Stomach (tissue), 9 donors: ENCODE measurements around the gene POLD4. TPM values are rescaled to one million over a fixed set of nuclear protein-coding genes. Genes with fewer than 3 reads are reported as not detected.

Experiments
- DNase-seq, 2 donors: peaks; one replicate each; pipeline versions ENCODE4 v3.0.0 to v3.0.0-alpha.2; 2013 to 2019
- H3K27ac ChIP-seq, 5 donors: fragments of 200-600 bp in 4 of 5; sonication (generic) in 4 of 5; one replicate each; pipeline ENCODE4 v1.5.1; 2013 to 2019; ENCODE audit warnings: mild to moderate bottlenecking in 1 of 5, moderate library complexity in 1 of 5
- H3K27me3 ChIP-seq, 3 donors: fragments of 200-600 bp; sonication (generic); one replicate each; pipeline ENCODE4 v1.5.1; 2017 to 2019; ENCODE audit warnings: mixed run types in 1 of 3
- H3K36me3 ChIP-seq, 4 donors: fragments of 200-600 bp; sonication (generic); 1 replicate in 3 of 4; 2 replicates in 1 of 4; pipeline ENCODE4 v1.5.1; 2016 to 2019
- H3K4me1 ChIP-seq, 4 donors: fragments of 200-600 bp; sonication (generic); one replicate each; pipeline ENCODE4 v1.5.1; 2016 to 2019
- H3K4me3 ChIP-seq, 4 donors: fragments of 200-600 bp; sonication (generic) in 3 of 4; one replicate each; pipeline ENCODE4 v1.5.1; 2016 to 2019; ENCODE audit warnings: mild to moderate bottlenecking in 1 of 4
- H3K9me3 ChIP-seq, 4 donors: fragments of 200-600 bp; sonication (generic); one replicate each; pipeline ENCODE4 v1.5.1; 2016 to 2019
- CTCF ChIP-seq, 7 experiments: fragments of 450-650 bp in 4 of 7; fragments of 200-600 bp in 3 of 7; sonication (generic) in 3 of 7; IDR thresholded peaks; one replicate each; pipeline ENCODE4 v1.5.1; 2016 to 2019; ENCODE audit warnings: antibody characterized with exemption in 7 of 7, control low read depth in 2 of 7, mild to moderate bottlenecking in 1 of 7
- EP300 ChIP-seq: sonication (generic); formaldehyde crosslinking; IDR thresholded peaks from one replicate; pipeline ENCODE4 v1.6.1; 2017; ENCODE audit warnings: antibody characterized with exemption
- POLR2A ChIP-seq, 4 donors: fragments of 450-650 bp; IDR thresholded peaks; one replicate each; pipeline ENCODE4 v1.6.1; 2016; ENCODE audit warnings: antibody characterized with exemption in 4 of 4, control low read depth in 2 of 4, mild to moderate bottlenecking in 1 of 4, moderate library complexity in 1 of 4
- POLR2AphosphoS5 ChIP-seq, 3 donors: sonication (generic); formaldehyde crosslinking; IDR thresholded peaks; one replicate each; pipeline ENCODE4 v1.6.1; 2016; ENCODE audit warnings: antibody characterized with exemption in 3 of 3
- WGBS, 5 donors: extraction: QIAGEN DNeasy Blood & Tissue Kit in 3 of 5; methylation state at CpG; one replicate each; pipeline versions ENCODE4 v1.1.5 to v1.1.7; 2013 to 2018; 5-methylcytosine and 5-hydroxymethylcytosine counted together
- intact Hi-C: fragments of 100-400 bp; cut with DNase I; formaldehyde crosslinking; loops from one replicate; pipeline ENCODE4 v1.15.1; 2023; ENCODE audit warnings: low total_unique reads
- polyA plus RNA-seq, 3 donors: library from polyadenylated mRNA; stranded (reverse); fragments of 200-250 nt; gene quantifications; one replicate each; pipeline ENCODE4 v1.2.3, GENCODE V29; 2013
- total RNA-seq, 5 donors: library from RNA; depleted of rRNA; stranded (reverse); fragments of >200 nt; gene quantifications; one replicate each; pipeline versions ENCODE4 v1.1.0 to v1.2.3, GENCODE V29; 2014 to 2016
- donor health status: healthy with polysubstance abuse.
- donor health status: Bipolar disorder and iron deficiency.
- donor health status: healthy.

The POLD4 gene
- total and polyA plus RNA-seq, 8 donors, result 13.8 to 316 (median 109) TPM

GRCh38 chr11:67382276-67383136, 29.2 kb upstream of the POLD4 start:
- Histone ChIP-seq H3K27ac (no peak overlapping the region), H3K27me3 (peaks cover 0 to 5% (median 0%) of the 10 kb centered on the region in 3 donors), H3K4me3 (no peak overlapping the region), H3K36me3 (no peaks in the 10 kb centered on the region), H3K4me1 (peaks cover 4 to 41% (median 7%) of the 10 kb centered on the region in 4 donors), H3K9me3 (no peaks in the 10 kb centered on the region)
- WGBS, 5 donors, result 40 to 51% (median 46%) methylated on average over 14 to 16 of the region's 16 CpGs
- intact Hi-C loops, result loop anchor here (5.0 to 10.0 kb wide), 2 partner anchors 35 to 128 kb away; no protein-coding TSS in a partner anchor
- peak; percentile 88 to 92 for DNase-seq
- TF ChIP-seq POLR2AphosphoS5 (IDR thresholded peaks at IDR 0.05), result peak in 1 of 3 donors; percentile 64
- no peak for TF ChIP-seq POLR2A (IDR thresholded peaks at IDR 0.05)
- TF ChIP-seq CTCF (IDR thresholded peaks at IDR 0.05), result peak in 5 of 7 experiments; percentile 86 to 98 (median 91)

GRCh38 chr11:67381244-67381972, 28.1 kb upstream of the POLD4 start:
- H3K4me3 ChIP-seq, result no peak overlapping the region
- 68 to 77% (median 73%) methylated on average over 13 of the region's 13 CpGs for WGBS, 5 donors
- peaks cover 0 to 5% (median 0%) of the 10 kb centered on the region in 3 donors for H3K27me3 ChIP-seq
- peaks cover 4 to 41% (median 7%) of the 10 kb centered on the region in 4 donors for H3K4me1 ChIP-seq
- DNase-seq, result peak in 1 of 2 donors; percentile 20
- no peaks in the 10 kb centered on the region for H3K36me3 ChIP-seq
- no peaks in the 10 kb centered on the region for H3K9me3 ChIP-seq
- H3K27ac ChIP-seq, result peak overlapping the region in 3 of 5 donors; percentile 7 to 48 (median 39)
- TF ChIP-seq CTCF (IDR thresholded peaks at IDR 0.05), result no peak
- no peak for TF ChIP-seq POLR2A (IDR thresholded peaks at IDR 0.05)
- TF ChIP-seq EP300, result no peak
- intact Hi-C loops, result loop anchor here (5.0 to 10.0 kb wide), 2 partner anchors 34 to 127 kb away; no protein-coding TSS in a partner anchor

- Histone ChIP-seq H3K27me3 (peaks cover 0 to 5% (median 0%) of the 10 kb centered on the region in 3 donors), H3K4me3 (no peak overlapping the region), H3K9me3 (no peaks in the 10 kb centered on the region), H3K27ac (no peak overlapping the region), H3K4me1 (peaks cover 18 to 50% (median 21%) of the 10 kb centered on the region in 4 donors), H3K36me3 (no peaks in the 10 kb centered on the region)
- intact Hi-C loops, result loop anchor here (5.0 to 10.0 kb wide), 2 partner anchors 32 to 125 kb away; no protein-coding TSS in a partner anchor
- peak in 1 of 2 donors; percentile 22 for DNase-seq
- TF ChIP-seq POLR2A (IDR thresholded peaks at IDR 0.05) (no peak), POLR2AphosphoS5 (IDR thresholded peaks at IDR 0.05) (no peak), EP300 (no peak), CTCF (IDR thresholded peaks at IDR 0.05) (no peak)
- WGBS, 5 donors, result 64 to 76% (median 74%) methylated on average over 18 to 23 of the region's 23 CpGs
Observed at GRCh38 chr11:67379061-67380058, 26.0 kb upstream of the POLD4 start.
